BJ (cell line): ENCODE data around the gene SYNPO2. TPM values are rescaled to one million over a fixed set of nuclear protein-coding genes. Genes with fewer than 3 reads are reported as not detected.

ENCODE experiments used
- CTCF ChIA-PET: fragments of 350-600 bp; formaldehyde crosslinking; extraction: SDS; loops from one replicate; lab custom pipeline; 2021; ENCODE audit warnings: antibody characterized with exemption, inconsistent platforms; lab: Yijun Ruan, JAX
- POLR2A ChIA-PET: fragments of 300-600 bp; sonication (Branson Sonifier 250); formaldehyde crosslinking; extraction: SDS; loops from one replicate; lab custom pipeline; 2021; ENCODE audit warnings: antibody characterized with exemption; lab: Charles Lee
- DNase-seq: peaks from one replicate; pipeline ENCODE4 v3.0.0-alpha.2; 2011; ENCODE audit warnings: low read depth
- H3K27me3 ChIP-seq: 2 replicates; pipeline ENCODE4 v1.6.0; 2011; ENCODE audit warnings: low read length; ENCODE audit not compliant: control insufficient read depth, insufficient read depth
- H3K36me3 ChIP-seq: 2 replicates; pipeline ENCODE4 v1.5.1; 2011; ENCODE audit warnings: low read length; ENCODE audit not compliant: control insufficient read depth, insufficient read depth
- H3K4me3 ChIP-seq: 2 replicates; pipeline ENCODE4 v1.5.1; 2011; ENCODE audit warnings: low read depth, mild to moderate bottlenecking, control low read depth, low read length
- polyA plus RNA-seq: library from polyadenylated mRNA; depleted of rRNA; stranded (reverse); fragments of >200 nt; gene quantifications from 2 replicates; pipeline ENCODE4 v1.2.3, GENCODE V29; 2011
- TF ChIP-seq, protein P1 (sequence below): IDR thresholded peaks from 2 replicates; pipeline ENCODE4 v1.5.1; 2011; ENCODE audit warnings: low read depth, mild to moderate bottlenecking, control low read depth, inconsistent platforms, low read length, moderate library complexity; ENCODE audit not compliant: insufficient read depth

The SYNPO2 gene
- polyA plus RNA-seq, 1 experiment: 39.9 TPM

DNA sequence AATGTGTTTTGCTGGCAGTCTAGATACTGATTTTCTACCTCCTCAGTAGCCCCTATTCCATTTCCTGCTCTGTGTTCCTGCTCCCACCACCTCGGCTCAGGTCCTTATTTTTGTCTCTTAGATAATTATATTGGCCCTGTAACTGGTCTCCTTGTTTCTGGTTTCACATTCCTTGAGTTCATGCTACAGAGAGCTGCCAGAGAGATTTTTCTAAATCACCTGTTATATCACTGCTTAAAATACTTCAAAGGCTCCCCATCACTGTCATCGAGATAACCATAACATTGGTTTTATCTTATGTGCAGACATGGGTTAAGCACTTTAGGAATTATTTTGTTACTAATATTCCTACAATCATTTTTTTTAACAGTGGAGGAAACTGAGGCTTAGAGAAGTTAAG is 9.6 kb downstream of the SYNPO2 start:
- POLR2A ChIA-PET: interaction anchor here (0.6 kb wide), 1 partner anchor 127 kb away, joined by 3 read pairs; no protein-coding TSS in a partner anchor
- Histone ChIP-seq H3K4me3 (no peak overlapping the region), H3K27me3 (no peaks in the 10 kb centered on the region), H3K36me3 (no peaks in the 10 kb centered on the region)
- DNase-seq: no peak
- TF ChIP-seq, protein P1, sequence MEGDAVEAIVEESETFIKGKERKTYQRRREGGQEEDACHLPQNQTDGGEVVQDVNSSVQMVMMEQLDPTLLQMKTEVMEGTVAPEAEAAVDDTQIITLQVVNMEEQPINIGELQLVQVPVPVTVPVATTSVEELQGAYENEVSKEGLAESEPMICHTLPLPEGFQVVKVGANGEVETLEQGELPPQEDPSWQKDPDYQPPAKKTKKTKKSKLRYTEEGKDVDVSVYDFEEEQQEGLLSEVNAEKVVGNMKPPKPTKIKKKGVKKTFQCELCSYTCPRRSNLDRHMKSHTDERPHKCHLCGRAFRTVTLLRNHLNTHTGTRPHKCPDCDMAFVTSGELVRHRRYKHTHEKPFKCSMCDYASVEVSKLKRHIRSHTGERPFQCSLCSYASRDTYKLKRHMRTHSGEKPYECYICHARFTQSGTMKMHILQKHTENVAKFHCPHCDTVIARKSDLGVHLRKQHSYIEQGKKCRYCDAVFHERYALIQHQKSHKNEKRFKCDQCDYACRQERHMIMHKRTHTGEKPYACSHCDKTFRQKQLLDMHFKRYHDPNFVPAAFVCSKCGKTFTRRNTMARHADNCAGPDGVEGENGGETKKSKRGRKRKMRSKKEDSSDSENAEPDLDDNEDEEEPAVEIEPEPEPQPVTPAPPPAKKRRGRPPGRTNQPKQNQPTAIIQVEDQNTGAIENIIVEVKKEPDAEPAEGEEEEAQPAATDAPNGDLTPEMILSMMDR: no peak
- CTCF ChIA-PET: interaction anchor here (0.6 kb wide), 1 partner anchor 16 kb away, joined by 3 read pairs; no protein-coding TSS in a partner anchor

DNA sequence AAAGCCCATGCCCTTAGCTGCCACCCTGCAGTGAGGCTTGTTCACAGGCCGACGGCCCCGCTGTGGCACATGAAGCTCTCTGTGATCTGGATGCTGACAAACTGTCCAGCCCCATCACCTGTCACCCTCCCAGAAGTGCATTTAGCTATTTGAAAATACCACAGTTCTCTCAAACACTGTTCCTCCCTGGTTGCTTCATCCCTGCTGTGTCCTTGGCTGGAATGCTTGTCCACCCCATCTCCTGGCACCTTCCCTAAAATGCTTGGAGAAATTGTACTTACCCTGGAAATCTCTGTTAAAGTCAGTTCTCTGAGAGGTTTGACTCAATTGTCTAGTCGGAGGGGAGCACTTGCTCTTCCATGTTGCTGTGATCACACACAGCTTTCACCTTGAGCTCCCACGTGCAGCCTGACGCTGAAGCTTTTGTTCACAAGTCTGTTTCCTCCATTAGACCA is 10.1 kb downstream of the SYNPO2 start:
- Histone ChIP-seq H3K27me3 (no peaks in the 10 kb centered on the region), H3K4me3 (no peak overlapping the region), H3K36me3 (no peaks in the 10 kb centered on the region)
- ChIA-PET POLR2A (interaction anchor here (0.6 kb wide), 1 partner anchor 127 kb away, joined by 3 read pairs; no protein-coding TSS in a partner anchor), CTCF (interaction anchor here (0.5 to 1.0 kb wide), 3 partner anchors 15 to 69 kb away, joined by 3 to 4 read pairs (median 3); no protein-coding TSS in a partner anchor)
- DNase-seq: no peak
- TF ChIP-seq, protein P1: no peak

DNA sequence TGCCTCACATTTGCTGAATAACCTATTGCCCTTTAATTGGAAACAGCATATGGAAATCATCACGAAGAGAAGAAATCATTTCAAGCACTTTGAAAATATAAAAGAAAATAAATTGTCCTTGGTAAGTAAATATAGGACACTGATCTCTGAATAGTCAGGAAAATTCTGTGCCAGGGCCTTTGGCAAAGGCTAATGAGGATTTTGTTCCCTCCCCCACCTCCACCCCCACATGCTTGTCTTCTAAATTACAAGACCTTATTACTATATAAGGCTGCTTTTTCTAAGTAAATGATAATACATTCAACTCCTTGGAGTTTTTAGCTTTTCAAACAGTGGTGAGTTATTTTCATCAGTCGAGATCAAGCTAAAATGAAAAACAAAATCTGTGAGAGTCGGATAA is 15.8 kb downstream of the SYNPO2 start:
- TF ChIP-seq, protein P1: no peak
- CTCF ChIA-PET: interaction anchor here (1.0 kb wide), 1 partner anchor 37 kb away, joined by 3 read pairs; no protein-coding TSS in a partner anchor
- no peak for DNase-seq
- no peaks in the 10 kb centered on the region for H3K27me3 ChIP-seq
- no peak overlapping the region for H3K4me3 ChIP-seq
- no peaks in the 10 kb centered on the region for H3K36me3 ChIP-seq
- POLR2A ChIA-PET: no interaction called here

DNA sequence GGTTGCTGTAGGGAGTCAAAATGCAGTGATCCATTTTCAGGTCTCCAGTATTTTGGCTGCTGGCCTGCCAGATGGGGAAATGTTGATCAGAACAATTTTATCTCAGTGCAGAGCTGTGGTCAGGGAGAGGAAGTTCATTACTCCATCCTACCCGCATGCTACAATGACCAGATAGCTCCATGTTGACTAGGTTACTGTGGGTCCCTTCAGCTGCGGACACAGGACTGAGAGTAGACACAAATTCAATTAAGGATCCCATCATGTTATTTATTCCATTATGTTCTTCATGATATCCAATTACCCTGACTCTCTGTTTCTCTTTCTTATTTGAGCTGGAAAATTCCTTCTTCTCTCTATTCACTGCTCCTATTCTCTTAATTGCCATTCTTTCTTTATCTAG is 16.3 kb downstream of the SYNPO2 start:
- no peak for DNase-seq
- ChIA-PET POLR2A (no interaction called here), CTCF (interaction anchor here (1.0 kb wide), 1 partner anchor 36 kb away, joined by 3 read pairs; no protein-coding TSS in a partner anchor)
- Histone ChIP-seq H3K4me3 (no peak overlapping the region), H3K27me3 (no peaks in the 10 kb centered on the region), H3K36me3 (no peaks in the 10 kb centered on the region)
- TF ChIP-seq, protein P1: no peak

DNA sequence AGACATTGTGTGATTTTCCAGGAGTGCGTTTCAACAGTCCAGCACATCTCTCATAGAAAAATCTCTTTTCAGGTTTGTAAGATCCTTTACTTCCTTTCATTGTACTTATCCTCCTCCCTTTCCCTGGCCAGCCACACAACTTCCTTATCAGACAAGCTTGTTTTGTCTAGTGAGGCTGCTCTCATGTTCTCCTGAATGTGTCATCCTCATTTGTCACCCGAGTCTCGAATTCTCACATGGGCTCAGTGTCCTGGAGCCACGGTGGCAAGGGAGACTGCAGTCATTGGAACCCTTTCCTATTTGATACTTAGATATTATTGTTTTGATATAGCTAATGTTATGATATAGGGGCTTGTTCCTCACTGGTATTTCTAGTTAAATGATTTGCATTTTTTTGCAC is 16.9 kb downstream of the SYNPO2 start:
- Histone ChIP-seq H3K4me3 (no peak overlapping the region), H3K36me3 (no peaks in the 10 kb centered on the region), H3K27me3 (no peaks in the 10 kb centered on the region)
- CTCF ChIA-PET: interaction anchor here (1.0 kb wide), 1 partner anchor 36 kb away, joined by 3 read pairs; no protein-coding TSS in a partner anchor
- POLR2A ChIA-PET: no interaction called here
- TF ChIP-seq, protein P1: no peak
- DNase-seq: no peak
